ENCODE results near the gene SLC35G3.
"Not testable (repeated sequence)": the region's sequence is repeated elsewhere in the genome, so short reads cannot be mapped to it uniquely, and the experiment has no call there.

SLC35G3 gene

GRCh38 chr17:35194001-35194400, at the start of gene SLC35G3:
Gene SLC35G3, minus strand, starts transcription at chr17:35194393. Its CDS starts 86 bp downstream, at chr17:35194307.
- DNase-seq (ENCODE audit: low spot score): not testable (repeated sequence)

DNA sequence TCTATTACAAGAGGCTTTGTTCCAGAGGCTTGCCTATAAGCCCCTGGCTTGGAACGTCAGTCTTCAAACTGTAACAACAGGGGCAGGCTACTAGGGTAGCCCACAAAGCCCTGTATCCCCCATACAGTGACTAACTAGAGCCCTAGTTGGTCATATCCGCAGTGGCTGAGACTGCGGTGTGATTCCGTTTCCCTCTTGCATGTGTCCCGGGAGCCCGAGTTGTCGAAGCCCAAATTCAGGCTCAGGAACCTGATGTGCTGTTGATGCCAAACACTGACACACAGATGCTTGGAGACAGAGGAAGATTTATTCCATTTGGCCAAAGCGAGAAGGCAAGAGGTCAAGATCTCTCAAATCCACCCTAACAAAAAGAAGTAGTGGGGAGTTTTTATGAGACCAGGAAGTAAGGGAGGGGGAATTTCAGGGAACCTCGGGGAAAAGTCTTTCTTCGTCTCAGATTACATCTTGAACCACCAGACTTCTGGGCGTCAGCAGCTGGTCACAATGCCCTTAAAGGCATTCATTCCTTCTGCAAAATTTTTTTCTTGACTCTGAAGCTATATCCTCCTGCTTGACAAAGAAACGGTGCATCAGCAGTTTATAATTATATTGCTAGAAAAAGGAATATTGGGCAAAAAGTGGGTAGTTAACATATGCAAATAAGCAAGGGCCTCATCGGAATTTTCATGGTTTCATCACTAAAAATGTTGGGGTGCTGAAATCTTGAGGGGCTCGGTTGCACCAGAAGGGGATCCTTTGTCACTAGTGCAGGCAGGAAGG, 49.6 kb upstream of the SLC35G3 start:
- peak; percentile 60 for DNase-seq (ENCODE audit: low spot score)

GRCh38 chr17:35242805-35243560, 48.8 kb upstream of the SLC35G3 start, which contains the start of gene SLFN5:
Gene SLFN5, plus strand, starts transcription at chr17:35243072. Its CDS starts 15,619 bp downstream, at chr17:35258691.
- peak; percentile 92 for DNase-seq (ENCODE audit: low spot score)

- peak; percentile 78 for DNase-seq (ENCODE audit: low spot score)
Measured at GRCh38 chr17:35242158-35242804, 48.1 kb upstream of the SLC35G3 start.

DNA sequence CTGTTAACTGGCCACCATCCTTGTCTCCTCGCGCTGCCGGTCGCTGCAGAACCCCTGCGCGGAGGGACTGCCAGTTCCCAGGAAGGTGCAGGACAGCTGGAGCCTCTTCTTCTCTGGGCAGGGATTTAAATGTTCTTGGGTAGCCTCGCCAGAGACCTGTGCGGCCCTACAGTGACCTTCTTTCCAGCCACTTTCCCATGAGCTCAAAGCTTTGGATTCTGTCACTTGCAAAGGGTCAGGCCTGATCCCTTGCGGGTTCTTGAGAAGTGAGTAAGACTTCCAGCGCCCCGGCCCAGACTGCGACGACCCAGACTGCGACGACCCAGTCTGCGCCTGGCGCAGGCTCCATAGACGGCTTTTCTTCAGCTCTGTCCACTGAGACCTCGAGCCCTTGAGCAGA, 47.3 kb upstream of the SLC35G3 start:
- DNase-seq (ENCODE audit: low spot score): no peak

DNA sequence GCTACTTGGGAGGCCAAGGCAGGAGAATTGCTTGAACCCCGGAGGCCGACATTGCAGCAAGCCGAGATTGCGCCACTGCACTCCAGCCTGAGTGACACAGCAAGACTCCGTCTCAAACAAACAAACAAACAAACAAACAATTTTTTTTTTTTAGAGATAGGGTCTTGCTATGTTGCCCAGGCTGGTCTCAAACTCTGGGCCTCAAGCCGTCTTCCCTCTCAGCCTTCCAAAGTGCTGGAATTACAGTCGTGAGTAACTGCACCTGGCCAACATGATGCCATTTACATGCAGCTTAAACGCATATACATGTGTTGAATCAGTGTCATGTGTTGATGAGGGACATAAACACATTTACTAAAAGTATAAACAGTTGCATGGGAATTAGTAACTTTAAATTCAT, 46.7 kb upstream of the SLC35G3 start:
- no peak for DNase-seq (ENCODE audit: low spot score)

DNA sequence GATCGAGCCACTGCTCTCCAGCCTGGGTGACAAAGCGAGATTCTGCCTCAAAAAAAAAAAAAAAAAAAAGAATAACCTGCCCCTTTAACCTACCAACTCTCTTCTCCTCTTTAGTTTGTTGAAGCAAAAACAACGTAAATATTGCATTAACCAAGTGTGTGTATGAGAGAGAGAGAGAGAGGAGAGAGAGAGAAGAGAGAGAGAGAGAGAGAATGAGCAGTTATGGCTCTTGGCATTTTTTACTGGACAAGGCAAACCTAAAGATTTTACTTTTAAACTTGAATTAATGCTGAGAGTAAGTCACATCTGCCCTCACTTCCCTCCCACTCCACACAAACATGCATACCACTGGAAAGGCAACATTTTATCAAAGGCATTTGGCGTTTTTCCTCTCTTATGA, 45.6 kb upstream of the SLC35G3 start:
- DNase-seq (ENCODE audit: low spot score): no peak

DNA sequence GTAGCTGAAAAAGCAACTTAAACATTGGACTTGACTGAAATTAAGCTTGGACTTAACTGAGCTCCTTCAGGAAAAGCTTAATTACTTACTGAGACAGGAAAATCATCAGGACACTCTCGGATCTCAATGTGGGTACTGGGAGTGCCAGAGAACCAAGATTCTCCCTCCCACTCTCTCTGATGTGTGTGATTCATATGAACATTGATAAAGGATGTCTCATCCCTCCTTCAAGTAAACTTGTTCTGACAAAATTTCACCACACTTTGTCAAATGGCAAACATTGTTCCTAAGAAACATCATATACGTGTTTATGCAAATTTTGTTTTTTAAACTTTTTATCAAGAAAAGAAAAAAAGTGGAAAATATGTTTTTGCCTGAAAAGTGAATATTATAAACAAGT, 44.6 kb upstream of the SLC35G3 start:
- DNase-seq (ENCODE audit: low spot score): no peak

- DNase-seq (ENCODE audit: low spot score): no peak
Measured at GRCh38 chr17:35236821-35237220, 42.6 kb upstream of the SLC35G3 start.

DNA sequence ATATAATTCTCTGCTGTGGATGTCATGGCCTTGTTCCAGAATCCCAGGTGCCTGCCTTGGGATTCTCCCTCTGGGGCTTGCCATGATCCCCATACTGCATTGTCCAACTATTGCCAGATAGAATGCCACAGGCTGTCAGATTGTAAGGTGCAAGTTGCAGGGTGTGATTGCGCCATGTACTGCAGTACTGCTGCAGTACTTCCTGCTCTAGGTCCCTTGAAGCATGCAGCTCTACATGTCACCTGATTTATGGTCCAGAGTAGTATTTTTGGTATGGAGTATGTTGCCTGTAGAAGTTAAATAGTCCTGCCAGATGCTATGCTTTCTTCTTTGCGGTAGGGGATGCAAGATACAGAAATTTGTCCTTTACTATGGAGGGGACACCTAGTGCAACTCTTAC, 41.7 kb upstream of the SLC35G3 start:
- no peak for DNase-seq (ENCODE audit: low spot score)

DNA sequence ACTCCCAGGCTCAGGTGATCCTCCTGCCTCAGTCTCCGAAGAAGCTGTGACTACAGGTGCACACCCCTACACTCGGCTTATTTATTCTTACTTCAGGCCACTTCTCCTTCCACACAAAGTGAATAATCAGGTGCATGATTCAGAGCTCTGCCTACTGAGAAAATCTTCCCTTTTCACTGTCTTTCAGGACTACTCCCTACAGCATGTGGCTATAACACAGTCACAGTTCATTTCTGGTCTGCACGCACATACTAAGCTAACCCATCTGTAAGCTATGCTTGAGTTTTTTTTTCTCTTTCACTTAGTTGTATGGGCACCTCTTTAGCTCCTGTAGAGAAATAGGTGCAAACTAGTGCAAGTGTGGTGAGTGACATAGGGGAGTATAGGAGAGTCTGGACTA, 41.1 kb upstream of the SLC35G3 start:
- DNase-seq (ENCODE audit: low spot score): no peak

DNA sequence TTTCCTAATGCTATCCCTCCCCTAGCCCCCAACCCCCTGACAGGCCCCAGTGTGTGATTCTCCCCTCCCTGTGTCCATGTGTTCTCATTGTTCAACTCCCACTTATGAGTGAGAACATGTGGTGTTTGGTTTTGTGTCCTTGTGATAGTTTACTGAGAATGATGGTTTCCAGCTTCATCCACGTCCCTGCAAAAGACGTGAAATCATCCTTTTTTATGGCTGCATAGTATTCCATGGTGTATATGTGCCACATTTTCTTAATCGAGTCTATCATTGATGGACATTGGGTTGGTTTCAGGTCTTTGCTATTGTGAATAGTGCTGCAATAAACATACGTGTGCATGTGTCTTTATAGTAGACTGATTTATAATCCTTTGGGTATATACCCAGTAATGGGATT, 40.1 kb upstream of the SLC35G3 start:
- DNase-seq (ENCODE audit: low spot score): not testable (repeated sequence)

DNA sequence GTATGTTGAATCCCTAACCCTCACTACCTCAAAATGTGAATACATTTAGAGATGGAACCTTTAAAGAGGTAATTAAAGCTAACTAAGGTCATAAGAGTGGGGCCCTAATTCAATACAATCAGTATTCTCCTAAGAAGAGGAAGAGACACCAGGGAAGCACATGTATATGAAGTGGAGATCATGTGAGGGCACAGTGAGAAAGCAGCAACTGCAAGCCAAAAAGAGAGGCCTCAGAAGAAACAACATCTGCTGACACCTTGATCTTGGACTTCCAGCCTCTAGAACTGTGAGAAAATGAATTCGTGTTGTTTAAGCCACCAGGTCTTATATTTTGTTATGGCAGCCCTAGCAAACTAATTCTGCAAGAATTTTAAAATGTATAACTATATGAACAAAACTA, 35.4 kb upstream of the SLC35G3 start:
- DNase-seq (ENCODE audit: low spot score): no peak

DNA sequence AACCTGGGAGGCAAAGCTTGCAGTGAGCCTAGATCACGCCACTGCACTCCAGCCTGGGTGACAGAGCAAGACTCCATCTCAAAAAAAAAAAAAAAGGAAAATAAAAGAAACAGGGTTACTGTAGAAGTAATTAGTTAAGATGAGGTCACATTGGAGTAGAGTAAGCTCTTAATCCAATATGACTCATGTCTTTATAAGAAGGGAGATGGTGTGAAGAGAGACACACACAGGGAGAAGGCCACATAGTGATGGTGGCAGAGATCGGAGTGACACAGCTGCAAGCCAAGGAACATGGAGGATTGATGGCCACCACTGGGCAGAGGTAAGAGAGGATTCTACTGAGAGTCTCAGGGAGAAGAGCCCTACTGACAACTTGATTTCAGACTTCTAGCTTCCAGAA, 33.4 kb upstream of the SLC35G3 start:
- DNase-seq (ENCODE audit: low spot score): no peak

GRCh38 chr17:35224436-35224835, 30.2 kb upstream of the SLC35G3 start:
- DNase-seq (ENCODE audit: low spot score): no peak

GRCh38 chr17:35222452-35222851, 28.3 kb upstream of the SLC35G3 start:
- DNase-seq (ENCODE audit: low spot score): no peak

DNA sequence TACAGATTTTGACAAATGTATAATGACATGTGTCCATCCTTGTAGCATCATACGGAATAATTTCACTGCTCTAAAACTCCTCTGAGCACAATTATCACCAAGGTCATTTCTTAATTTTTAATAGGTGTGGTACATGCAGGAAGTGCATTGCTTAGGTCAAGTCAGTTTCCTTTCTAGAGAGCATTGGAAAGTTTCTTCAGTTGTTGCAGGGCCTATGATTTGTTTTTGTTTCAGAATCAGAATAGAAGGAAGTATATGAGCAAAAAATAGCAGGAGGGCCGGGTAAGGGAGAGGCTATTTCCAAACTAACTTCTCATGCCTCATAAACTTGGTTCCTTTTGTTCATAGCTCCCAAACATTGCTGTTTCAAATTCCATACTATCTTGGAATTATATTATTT, 24.7 kb upstream of the SLC35G3 start:
- no peak for DNase-seq (ENCODE audit: low spot score)

DNA sequence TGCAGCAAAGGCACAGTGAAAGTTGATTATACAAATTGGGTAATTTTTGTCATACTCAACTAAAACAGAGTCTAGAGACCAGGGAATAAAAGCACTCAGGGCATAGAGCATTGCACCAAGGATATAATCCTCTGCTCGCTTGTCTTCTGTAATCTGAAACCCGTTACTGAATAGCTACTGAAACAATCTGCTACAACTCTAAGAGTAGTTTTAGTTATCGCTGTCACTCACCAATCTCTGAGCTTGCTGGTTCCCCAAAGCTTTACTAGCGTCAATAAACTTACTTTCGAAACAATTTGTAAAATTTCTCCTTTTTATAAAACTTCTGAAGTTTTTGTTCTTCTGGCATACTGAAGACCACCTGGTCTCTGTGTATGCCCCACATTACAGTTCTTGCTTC, 22.9 kb upstream of the SLC35G3 start:
- no peak for DNase-seq (ENCODE audit: low spot score)

- no peak for DNase-seq (ENCODE audit: low spot score)
Measured at GRCh38 chr17:35214631-35215273, 20.6 kb upstream of the SLC35G3 start.

GRCh38 chr17:35214192-35214591, 20.0 kb upstream of the SLC35G3 start:
- DNase-seq (ENCODE audit: low spot score): no peak

DNA sequence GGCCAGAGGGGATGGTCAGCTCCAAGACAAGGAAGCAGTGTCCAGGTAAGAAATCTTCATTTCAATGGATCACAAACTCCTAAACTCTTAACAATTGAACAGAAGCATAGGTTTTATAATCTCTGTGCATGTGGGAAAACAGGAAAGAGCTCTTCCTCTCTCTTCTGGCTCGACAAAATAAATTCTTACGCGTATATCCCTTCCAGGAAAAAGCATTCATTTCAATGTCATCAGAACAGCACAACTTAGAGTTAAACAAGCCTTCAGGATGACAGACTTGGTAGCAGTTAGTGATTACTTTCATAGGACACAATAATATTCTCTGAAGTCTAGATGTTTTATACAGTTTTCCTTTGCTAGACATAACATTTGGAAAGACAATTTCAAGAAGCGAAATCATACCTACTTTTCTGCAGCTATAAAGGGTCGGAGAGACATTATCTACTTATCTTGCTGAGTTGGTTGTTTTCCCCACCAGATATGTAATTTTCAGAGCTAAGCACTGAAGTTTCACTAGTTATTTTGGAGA, 19.3 kb upstream of the SLC35G3 start:
- no peak for DNase-seq (ENCODE audit: low spot score)

DNA sequence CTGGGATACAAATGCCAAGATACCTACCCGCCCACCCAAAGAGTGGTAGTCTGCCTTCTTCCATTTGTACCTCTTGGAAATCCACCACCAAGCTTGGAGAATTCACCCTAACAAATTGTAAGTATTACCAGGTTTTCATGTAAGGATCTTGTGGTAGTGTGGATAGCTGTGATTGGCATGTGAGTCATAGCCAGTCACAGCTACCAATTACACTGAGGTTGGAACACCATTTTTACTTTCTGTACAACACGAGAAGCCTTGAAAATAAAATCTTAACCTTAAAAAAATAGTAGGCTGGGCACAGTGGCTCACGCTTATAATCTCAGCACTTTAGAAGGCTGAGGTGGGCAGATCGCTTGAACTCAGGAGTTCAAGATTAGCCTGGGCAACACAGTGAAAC, 18.5 kb upstream of the SLC35G3 start:
- DNase-seq (ENCODE audit: low spot score): no peak
